Stimulated activated CD8-positive, alpha-beta memory T cell treated with anti-CD3 and anti-CD28 coated beads, Interleukin-15, amount 100 ng/mL, for 1 hour (primary cell): Measurements from ENCODE around the gene PITPNM1.
"Not testable (repeated sequence)": the region's sequence is repeated elsewhere in the genome, so short reads cannot be mapped to it uniquely, and the experiment has no call there.

Experiments
- DNase-seq: peaks from one replicate; pipeline ENCODE4 v3.0.0-alpha.2; 2020; ENCODE audit warnings: low read depth

Gene PITPNM1

DNA sequence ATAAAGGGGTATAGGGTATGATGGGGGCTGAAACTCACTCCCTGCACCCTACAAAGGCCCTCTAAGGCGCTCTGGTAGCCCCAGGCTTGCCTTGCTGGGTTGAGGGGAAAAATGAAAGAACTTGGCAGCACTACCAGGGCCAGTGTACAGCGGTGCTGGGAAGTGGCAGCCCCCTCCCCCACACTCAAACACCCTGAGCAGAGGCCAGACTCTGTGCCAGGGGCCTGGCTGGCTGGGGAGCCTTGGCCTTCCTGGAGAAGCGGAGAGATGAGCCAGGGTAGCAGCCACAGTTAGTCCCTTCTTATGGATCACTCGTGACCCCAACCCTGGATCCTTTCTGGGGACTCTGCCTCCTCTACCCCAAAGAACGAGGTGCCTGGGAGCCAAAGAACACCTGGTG is 38.8 kb downstream of the PITPNM1 start:
- DNase-seq, result no peak

DNA sequence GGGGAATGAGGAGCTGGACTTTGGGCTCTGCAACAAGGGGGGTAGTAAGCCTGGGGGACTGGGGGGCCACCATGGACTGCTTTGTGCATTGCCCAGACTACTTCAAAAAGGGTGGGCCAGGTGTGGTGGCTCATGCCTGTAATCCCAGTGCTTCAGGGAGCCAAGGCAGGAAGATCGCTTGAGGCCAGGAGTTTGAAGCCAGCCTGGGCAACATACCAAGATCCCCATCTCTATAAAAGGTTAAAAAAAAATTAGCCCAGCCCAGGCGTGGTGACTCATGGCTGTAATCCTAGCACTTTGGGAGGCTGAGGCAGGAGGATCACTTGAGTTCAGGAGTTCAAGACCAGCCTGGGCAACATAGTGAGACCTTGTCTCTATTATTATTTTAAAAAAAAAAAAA is 39.6 kb downstream of the PITPNM1 start:
- DNase-seq, result not testable (repeated sequence)

DNA sequence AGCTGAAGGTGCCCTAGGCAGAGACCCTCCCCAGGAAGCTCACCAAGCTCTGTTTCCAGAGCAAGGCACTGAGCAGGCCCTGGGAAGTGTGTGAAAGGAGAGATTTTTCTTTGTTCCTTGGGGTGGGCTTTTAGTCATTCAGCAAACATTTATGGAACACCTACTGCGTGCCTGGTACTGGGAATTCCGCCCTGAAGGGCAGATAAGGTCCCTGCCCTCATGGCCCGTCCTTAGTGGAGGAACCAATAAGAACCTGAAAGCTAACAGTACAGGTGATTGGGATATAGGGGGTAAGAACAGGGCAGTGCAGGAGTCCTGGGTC is 40.0 kb downstream of the PITPNM1 start:
- no peak for DNase-seq

DNA sequence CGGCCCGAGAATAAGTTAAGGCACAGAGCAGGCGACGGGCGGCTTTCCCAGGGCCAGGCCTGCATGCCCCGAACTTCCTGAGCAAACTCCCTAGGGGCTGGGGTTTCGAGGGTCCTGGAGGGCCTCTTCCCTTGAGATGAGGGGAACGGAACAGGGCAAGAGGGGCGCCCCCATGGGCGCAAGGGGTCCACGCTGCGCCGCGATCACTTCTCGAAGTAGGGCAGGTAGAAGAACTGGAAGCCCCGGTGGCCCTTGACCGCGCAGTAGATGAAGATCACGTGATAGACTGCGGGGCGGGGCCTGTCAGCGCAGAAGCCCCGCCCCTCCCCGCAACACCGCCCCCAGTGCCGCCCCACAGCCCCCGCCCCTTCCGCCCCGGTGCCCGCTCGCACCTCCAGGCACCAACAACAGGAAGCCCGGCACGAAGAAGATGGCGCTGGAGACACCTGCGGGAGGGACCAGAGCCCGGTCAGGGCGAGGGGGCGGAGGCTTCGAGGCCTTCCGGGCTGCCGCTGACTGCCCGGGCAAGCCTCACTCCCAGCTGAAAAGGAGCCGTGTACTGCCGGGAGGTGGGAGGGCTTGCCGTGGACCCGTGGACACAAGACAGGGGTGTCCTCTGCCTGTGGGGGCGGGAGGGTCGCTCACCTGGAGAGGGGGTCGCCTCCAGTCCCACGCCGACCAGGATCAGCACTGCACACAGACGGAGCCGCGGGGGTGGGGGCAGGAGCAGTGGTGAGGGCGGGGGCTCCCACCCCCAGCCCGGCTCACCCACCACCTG is 40.6 kb downstream of the PITPNM1 start:
- peak; percentile 83 for DNase-seq

DNA sequence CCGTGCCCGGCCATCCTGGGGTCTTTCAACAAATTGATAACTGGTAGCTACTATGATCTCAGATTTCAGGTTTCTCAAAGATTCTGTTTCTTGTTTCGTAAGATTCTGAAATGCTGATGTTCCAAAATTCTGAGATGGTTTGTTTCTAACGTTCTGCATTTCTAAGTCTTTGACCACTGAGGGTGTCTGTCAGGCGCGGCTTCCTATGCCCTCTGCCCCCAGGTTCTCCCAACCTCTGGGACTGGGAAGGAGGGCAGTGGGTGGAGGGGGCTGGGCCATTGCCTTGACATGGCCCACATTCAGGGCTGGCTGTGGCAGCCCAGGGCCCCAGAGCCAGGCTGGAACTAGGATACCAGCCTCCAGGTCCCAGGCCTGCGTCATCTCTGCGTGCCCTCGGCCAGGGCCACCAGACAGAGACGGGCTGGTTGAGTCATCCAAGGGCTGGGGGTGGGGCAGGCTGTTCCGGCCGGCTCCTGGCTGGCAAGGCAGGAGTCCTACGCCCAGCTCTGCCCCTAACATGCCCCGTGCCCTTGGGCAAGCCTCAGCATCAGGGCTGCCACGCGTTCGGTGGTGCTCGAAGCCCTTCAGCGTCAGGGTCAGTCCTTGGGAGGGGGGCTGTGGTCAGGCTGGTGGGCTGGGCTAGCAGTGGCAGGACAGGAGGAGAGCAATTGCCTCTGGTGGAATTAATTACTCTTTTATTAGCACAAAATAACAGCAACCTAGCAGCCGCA is 41.3 kb downstream of the PITPNM1 start:
- DNase-seq, result no peak

DNA sequence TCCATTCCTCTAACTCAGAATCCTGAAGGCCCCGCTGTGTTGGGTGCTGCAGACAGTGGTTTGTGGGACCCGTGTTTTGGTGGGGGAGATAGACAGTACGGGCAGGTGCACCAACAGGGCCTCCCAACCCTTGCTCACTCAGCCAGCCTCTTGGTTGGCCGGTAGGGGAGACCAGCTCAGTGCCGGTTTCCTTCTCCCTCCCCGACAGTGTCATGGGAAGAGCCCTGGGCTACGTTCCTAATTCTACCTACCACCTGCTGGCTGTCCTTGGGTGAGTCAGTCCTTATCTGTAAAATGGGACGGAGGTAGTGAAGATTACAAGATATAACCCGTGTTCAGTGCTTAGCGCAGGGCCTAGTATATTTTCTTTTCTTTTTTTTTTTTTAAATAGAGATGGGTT is 42.0 kb downstream of the PITPNM1 start:
- DNase-seq, result no peak

DNA sequence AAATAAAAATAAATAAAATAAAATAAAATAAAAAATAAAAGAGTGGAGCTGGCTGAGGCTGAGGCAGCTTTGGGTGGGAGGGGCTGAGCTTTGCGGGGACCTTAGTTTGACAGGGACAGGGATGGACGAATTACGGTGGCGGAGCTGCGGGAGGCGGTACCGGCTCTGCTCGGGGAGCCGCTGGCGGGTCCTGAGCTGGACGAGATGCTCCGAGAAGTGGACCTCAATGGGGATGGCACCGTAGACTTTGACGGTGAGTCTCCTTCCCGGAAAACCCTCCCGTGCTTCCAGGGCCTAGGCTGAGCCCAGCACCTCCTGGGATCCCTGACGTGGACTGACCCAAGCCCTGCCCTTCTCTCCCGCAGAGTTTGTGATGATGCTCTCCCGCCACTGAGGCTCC is 46.9 kb downstream of the PITPNM1 start:
- no peak for DNase-seq

DNA sequence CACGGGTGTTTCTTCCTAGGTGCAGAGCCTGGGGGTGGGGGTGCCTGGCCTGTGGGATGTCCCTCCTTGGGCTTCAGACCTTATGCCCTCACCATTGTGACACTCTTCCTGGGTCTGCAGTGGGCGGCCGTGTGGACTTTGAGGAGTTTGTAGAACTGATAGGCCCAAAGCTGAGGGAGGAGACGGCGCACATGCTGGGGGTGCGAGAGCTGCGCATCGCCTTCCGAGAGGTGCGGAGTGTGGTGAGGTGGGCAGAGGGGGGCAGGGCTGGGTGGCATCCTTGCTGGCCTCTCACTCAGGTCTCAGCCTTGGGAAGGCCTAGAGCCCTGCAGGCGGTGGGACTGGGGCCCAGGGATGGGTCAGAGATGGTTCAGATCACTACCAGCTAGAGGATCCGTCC is 47.7 kb downstream of the PITPNM1 start:
- DNase-seq, result no peak

DNA sequence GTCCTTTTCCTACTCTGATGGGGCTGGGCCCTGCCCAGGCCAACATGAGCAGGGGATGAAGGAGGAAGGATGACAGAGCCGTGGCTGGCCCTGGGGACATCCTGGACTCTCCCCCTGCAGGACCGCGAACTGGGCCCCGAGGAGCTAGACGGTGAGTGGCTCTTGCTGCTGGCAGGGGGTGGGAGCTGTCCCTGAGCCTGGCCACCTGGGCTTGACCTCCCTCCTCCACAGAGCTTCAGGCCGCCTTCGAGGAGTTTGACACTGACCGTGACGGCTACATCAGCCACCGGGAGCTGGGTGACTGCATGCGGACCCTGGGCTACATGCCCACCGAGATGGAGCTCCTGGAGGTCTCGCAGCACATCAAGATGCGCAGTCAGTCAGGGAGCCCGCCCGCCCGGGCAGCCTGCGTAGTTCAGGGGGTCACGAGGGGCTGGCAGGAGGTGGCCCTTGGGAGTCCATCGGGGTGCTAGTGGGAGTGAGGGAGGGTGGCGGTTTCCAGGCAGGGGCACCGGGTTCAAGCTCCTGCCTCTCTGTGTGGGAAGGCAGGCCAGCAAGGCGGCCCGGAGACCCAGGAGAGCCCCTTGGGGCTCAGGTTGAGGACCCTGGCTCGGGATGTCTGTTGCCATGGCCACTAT is 49.0 kb downstream of the PITPNM1 start:
- no peak for DNase-seq

DNA sequence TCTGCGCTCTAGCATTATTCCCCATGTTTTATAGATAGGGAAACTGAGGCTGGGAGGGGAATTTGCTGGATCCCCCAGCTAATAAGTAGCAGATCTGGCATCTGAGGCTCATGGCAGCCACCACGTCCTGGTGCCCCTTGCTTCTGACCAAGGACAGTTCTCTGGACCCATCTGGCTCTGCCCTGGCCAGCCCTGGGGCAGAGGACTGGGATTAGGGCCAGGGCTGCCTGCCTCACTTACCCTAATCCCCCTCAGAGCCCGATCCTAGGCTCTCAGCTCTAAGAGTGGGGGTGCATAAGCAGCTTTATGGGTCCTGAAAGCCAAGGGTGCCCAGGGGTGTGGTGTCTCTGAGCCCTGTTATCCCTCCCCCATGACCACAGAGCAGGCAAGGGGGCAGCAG is 50.1 kb downstream of the PITPNM1 start, which contains the start of gene CABP4:
Gene CABP4, plus strand, starts transcription at position 301 of the 400 bp plus-strand sequence. Its CDS starts 70 bp downstream, at position 371.
- no peak for DNase-seq

DNA sequence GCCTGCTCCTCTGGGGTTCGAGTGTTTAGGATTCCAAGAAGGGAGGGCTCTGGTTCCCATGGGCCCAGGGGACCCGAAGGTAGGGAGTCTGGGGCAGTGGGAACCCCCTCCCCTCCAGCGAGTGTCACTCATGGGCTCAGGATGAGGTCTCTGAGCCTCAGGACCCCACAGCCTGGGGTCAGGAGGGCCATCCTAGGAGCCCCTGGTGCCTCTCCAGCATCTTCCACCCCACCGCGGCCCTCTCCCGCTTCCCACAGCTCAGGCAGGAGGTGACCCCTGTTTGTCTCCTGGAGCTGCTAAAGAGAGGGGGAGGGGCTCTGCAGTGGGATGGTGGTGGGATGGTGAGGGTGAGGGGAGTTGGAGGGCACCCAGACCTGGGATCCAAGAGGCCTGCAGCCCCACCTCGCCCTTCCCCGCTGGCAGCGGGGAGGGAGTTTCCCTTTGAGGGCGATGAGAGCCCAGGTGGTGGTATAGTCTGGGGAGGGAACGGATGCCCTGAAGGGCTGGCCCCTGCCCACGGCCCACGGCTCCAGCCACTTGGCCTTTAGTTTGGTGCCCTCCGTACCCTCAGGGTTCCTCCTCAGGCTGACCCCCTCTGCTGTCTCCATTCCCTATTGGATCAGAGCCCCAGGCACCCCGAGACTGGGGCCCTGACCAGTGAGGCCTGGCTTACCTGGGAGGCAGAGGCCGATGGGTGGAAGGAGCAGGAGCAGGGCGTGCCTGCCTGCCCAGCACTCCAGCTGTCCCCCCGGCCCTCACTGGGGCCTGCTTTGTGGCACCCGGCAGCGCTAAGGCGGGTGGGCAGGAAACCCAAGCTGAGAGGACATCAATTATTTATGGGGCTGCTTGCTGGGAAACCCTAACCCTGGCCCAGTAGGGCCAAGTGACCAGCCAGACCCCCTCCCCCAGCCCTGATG is 51.1 kb downstream of the PITPNM1 start:
- DNase-seq, result no peak

DNA sequence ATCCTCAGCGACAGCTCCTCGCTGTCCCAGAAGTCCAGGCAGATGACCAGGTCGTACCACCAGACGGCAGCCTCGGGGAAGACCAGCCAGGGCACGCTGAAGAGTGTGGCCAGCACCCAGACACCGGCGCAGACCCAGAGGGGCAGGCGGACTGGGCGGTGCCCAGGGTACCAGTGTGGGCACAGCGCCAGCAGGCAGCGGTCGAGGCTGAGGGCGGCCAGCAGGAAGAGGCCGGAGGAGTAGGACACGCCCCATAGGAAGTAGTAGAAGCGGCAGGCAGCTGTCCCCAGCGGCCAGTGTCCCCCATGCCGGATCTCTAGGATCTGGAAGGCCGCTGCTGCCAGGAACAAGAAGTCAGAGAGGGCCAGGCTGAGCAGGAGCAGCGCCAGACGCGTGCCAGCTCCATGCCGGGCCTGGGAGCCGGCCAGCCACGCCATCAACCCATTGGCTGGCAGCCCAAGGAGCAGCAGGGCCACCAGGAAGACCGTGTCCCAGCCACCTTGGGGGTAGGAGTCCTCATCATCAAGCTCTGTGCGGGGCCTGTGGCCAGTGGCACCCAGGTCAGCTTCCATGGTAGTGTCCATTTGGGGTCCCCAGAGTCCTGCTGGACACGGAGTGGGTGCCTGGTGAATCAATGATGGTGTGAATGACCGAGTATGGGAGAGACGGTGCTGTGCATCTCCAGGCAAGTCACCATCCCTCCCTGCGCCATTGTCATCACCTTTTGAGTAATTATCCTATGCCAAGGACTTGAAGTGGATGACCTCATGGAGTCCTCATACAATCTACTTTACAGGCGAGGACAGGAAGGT is 52.8 kb downstream of the PITPNM1 start, which contains the start of gene GPR152:
Gene GPR152, minus strand, starts transcription at position 589 of the 812 bp plus-strand sequence. Its CDS starts 5 bp downstream, at position 584.
- DNase-seq, result no peak

DNA sequence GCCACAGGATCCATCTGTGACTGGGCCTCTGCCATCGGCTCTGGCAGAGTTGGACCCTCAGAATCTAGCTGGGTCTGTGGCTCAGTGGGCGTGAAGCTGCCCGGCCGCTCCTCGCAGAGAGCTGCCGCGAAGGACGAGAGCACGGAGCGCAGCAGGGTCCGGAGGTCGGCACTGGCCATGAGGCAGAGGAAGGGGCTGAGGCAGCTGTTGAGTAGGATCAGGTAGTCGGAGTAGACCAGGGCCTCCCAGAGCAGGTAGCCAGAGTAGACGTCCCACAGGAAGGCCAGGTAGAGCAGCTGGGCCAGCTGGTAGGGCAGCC is 53.5 kb downstream of the PITPNM1 start:
- no peak for DNase-seq

DNA sequence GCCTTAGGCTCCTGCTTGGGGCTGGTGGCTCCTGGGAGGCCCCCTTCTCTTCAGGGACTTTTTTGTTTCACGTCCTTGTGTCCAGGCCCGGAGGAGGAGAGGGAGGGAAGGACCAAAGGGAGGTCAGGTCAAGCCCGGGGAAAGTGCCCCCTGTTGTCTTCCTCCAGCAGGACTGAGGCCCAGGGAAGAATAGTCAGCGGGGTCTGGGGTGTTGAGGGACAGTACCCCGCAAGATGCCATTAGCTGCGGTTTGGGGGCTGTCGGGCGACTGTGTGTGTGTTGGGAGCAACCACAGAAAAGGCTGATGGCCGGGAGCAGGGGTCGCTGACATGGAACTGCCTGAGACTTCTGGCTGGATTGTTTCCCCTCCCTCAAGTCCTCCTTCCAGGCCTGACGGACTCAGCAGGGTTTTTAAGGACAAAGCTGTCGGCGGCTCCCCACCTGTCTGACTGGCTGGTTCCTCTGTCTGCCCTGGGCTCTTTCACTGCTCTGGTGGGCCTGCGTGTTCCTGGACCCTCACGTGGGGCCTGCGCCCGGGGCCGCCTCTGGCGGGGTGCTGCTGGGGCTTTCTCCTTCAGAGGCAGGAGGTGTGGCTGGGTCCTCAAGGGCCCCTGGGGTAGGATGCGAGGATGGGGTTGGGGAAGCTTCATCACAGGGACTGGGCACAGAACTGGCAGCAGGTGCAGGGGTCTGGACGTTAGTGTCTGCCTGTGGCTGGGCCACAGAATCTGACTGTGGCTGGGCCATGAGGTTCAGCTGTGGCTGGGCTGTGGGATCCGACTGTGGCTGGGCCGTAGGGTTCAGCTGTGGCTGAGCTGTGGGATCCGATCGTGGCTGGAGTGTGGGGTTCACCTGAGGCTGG is 54.1 kb downstream of the PITPNM1 start:
- DNase-seq, result no peak

DNA sequence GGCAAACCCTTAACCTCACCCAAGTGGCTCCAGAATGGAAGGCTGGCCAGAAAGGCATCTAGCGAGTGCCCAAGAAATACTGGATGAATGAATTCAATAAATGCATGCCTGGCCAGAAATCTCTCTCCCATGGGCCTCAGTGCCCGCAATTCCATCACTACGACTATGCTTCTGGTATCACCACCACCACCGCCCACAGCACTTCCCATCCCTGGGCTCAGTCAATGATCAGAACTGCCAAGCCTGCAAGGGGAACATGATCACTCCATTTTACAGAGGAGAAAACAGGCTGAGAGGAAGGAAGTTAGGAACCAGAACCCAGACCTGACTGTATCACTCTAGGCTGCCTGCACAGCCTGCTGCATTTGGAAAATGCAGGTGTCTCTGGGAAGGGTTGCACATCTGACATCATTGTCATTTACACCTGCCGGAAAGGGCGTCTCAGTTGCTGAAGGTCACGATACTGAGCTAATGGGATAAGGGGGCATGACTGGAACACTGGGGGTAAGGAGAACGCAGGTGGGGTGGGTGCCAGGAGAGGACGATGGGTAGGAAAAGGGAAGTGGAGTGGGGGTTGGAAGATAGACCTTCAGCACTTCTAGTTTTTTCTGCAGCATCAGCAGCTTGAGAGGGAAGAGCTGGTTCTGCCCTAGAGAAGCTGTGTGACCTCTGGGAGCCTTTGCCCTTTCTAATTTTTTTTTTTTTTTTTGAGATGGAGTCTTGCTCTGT is 55.9 kb downstream of the PITPNM1 start:
- no peak for DNase-seq

DNA sequence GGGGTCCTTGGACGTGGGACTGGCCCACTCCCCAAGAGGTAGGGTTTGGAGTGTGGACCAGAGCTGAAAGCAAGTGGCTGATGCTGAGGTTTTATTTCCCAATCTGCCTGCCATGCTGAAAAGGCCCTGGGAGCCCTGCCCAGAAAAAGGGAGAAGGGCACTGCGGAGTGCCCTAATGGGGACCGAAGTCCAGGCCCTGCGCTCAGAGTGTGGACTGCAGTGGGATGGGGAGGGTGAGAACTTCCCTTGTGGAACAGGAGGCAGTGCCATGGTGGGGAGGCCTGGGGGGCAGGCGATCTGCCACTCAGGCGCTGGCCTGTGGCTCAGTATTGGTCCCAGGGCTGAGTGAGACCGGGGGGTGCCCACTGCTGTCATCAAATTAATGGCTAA is 56.9 kb downstream of the PITPNM1 start:
- DNase-seq, result no peak

DNA sequence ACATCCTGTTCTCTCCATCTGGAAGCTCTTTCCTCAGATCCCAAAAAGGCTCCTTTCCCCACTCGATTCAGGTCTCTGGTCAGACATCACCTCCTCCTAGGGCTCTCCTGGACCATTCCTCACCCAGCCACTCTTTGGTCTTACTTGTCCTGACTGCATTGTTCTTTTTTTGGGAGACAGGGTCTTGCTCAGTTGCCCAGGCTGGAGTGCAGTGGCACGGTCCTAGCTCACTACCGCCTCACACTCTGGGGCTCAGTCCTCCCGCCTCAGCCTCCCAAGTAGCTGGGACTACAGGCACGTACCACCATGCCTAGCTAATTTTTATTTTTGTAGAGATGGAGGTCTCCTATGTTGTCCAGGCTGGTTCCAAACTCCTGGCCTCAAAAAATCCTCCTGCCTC is 59.6 kb downstream of the PITPNM1 start:
- no peak for DNase-seq

DNA sequence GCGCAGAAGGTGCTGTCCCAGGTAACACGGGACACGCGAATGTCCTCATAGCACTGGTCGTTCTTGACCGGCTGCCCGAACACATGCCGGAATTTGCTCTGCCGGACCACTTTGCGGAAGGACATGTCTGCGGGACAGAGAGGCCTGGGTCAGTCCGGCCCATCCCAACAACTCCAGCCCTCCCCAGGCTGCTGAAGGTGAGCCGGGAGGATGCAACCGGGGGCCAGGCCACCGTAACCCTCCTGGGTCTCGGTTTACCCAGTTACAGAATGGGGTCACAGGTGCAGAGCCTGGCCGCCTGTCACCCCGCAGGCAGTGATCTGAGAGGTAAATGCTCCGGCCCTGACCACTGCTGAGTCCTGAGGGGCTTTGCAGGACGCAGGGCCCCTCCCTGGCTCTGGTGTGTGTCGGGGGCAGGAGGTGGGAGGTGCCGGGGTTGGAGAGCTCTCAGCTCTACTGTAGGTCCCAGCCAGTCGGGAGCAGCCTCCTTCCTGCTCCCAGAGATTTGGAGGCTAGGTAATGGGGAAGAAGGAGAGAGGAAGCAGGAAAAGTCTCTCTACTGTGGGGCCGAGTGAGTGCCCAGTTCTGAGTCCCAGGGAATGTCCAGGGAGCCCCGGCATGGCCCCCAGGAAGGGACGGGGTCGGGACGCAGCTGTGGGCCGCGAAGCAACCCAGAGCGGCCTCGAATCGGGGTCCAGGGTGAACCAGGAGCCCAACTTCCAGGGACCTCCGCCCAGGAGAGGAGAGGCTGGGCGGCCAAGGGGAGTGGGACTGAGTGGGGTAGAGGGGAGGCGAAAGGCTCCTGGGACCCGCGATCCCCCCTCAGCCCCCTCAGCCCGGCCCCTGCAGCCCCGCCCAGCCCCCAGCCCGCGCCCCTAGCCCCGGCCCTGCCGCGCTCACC is 62.4 kb downstream of the PITPNM1 start:
- no peak for DNase-seq
